CD4-positive, alpha-beta T cell (primary cell): ENCODE results near the gene TLX2. TPM values are rescaled to one million over a fixed set of nuclear protein-coding genes. Genes with fewer than 3 reads are reported as not detected.

Experiments
- ATAC-seq: fragments of 200-7000 bp; cut with Tn5 transposase; one replicate; pipeline ENCODE4 v1.10.0; 2022; ENCODE audit warnings: mild to moderate bottlenecking; ENCODE audit not compliant: poor library complexity
- CTCF ChIA-PET: fragments of 350-600 bp; sonication (Branson Sonifier 250); formaldehyde crosslinking; loops from one replicate; lab custom pipeline; 2021; ENCODE audit warnings: antibody characterized with exemption, inconsistent platforms; lab: Charles Lee
- POLR2A ChIA-PET: fragments of 350-600 bp; sonication (Branson Sonifier 250); formaldehyde crosslinking; loops from one replicate; lab custom pipeline; 2021; ENCODE audit warnings: antibody characterized with exemption, inconsistent platforms; lab: Charles Lee
- DNase-seq, 14 experiments: peaks; one replicate each; pipeline ENCODE4 v3.0.0-alpha.2; 2013 to 2020; ENCODE audit warnings: mixed read lengths in 2 of 14
- H3K27ac ChIP-seq, 2 donors: one replicate each; pipeline versions ENCODE4 v1.5.1 to v1.7.0; 2013; ENCODE audit warnings: low read length in 2 of 2, low read depth in 1 of 2, mild to moderate bottlenecking in 1 of 2
- H3K27me3 ChIP-seq, 2 experiments: 1 replicate in 1 of 2; 2 replicates in 1 of 2; pipeline versions ENCODE4 v1.6.1 to v1.7.0; 2013; ENCODE audit warnings: low read length in 2 of 2, control low read depth in 1 of 2, mild to moderate bottlenecking in 1 of 2, moderate library complexity in 1 of 2; ENCODE audit not compliant: insufficient read depth in 2 of 2, control insufficient read depth in 1 of 2
- H3K36me3 ChIP-seq: one replicate; pipeline ENCODE4 v1.6.1; 2013; ENCODE audit warnings: low read length, control low read depth; ENCODE audit not compliant: insufficient read depth
- H3K4me1 ChIP-seq: one replicate; pipeline ENCODE4 v1.6.1; 2013; ENCODE audit warnings: low read length, control low read depth; ENCODE audit not compliant: insufficient read depth
- H3K4me3 ChIP-seq: one replicate; pipeline ENCODE4 v1.5.1; 2013; ENCODE audit warnings: mild to moderate bottlenecking, low read length, moderate library complexity
- H3K9me3 ChIP-seq, 2 experiments: 1 replicate in 1 of 2; 2 replicates in 1 of 2; pipeline versions ENCODE4 v1.6.1 to v1.7.0; 2013; ENCODE audit warnings: low read length in 2 of 2, mild to moderate bottlenecking in 2 of 2, control low read depth in 1 of 2, moderate library complexity in 1 of 2; ENCODE audit not compliant: control insufficient read depth in 1 of 2, insufficient read depth in 1 of 2
- H3K27ac Mint-ChIP-seq: one replicate; pipeline ENCODE4 v1.8.0; 2020; ENCODE audit warnings: mixed read lengths
- H3K27me3 Mint-ChIP-seq: one replicate; pipeline ENCODE4 v1.8.0; 2021; ENCODE audit warnings: mixed read lengths
- H3K36me3 Mint-ChIP-seq: one replicate; pipeline ENCODE4 v1.8.0; 2021; ENCODE audit warnings: low read depth, mixed read lengths
- H3K4me1 Mint-ChIP-seq: one replicate; pipeline ENCODE4 v1.8.0; 2021; ENCODE audit warnings: low read depth, mixed read lengths
- H3K4me3 Mint-ChIP-seq: one replicate; pipeline ENCODE4 v1.8.0; 2020; ENCODE audit warnings: mild to moderate bottlenecking, mixed read lengths
- H3K9me3 Mint-ChIP-seq: one replicate; pipeline ENCODE4 v1.8.0; 2020; ENCODE audit warnings: mixed read lengths
- CTCF ChIP-seq: fragments of 200-600 bp; IDR thresholded peaks from one replicate; pipeline ENCODE4 v1.8.0; 2022; ENCODE audit warnings: antibody characterized with exemption, mild to moderate bottlenecking
- intact Hi-C, 2 experiments: fragments of 100-400 bp; cut with DNase I in 1 of 2; cut with micrococcal nuclease in 1 of 2; formaldehyde crosslinking; loops; one replicate each; pipeline versions ENCODE4 v1.15.1 to v1.9.0; 2023 to 2025; cut with DNase I, micrococcal nuclease
- total RNA-seq, 174 experiments: library from RNA in 2 of 174; stranded (reverse) in 2 of 174; gene quantifications; one replicate each; pipeline ENCODE4 v1.2.3 and lab custom pipeline; 2021 to 2026

The TLX2 gene
- total RNA-seq, 2 experiments from 2014 or later: 0.14 to 0.30 TPM

DNA sequence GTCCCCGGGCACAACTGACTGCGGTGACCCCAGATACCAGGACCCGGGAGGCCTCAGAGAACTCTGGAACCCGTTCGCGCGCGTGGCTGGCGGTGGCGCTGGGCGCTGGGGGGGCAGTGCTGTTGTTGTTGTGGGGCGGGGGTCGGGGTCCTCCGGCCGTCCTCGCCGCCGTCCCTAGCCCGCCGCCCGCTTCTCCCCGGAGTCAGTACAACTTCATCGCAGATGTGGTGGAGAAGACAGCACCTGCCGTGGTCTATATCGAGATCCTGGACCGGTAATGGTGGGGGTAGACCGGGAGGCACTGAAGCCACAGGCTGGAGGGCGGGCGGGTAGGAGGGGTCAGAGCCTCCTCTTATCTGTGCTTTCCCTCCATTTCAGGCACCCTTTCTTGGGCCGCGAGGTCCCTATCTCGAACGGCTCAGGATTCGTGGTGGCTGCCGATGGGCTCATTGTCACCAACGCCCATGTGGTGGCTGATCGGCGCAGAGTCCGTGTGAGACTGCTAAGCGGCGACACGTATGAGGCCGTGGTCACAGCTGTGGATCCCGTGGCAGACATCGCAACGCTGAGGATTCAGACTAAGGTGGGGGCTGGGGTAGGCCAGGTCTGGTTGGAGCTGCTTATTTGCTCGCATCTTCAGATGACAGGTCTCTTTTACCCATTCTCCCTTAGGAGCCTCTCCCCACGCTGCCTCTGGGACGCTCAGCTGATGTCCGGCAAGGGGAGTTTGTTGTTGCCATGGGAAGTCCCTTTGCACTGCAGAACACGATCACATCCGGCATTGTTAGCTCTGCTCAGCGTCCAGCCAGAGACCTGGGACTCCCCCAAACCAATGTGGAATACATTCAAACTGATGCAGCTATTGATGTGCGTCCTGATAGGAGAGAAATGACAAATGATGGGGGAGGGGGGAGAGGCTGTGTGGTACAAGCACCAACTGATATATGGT, 16.3 kb downstream of the TLX2 start:
- Mint-ChIP-seq H3K4me1 (peaks cover 42% of the 10 kb centered on the region), H3K9me3 (no peaks in the 10 kb centered on the region), H3K27me3 (no peaks in the 10 kb centered on the region), H3K4me3 (peak overlapping the region; percentile 91), H3K36me3 (peaks cover 52% of the 10 kb centered on the region), H3K27ac (peak overlapping the region; percentile 84)
- Histone ChIP-seq H3K27ac (peak overlapping the region; percentile 79 to 86), H3K4me3 (peak overlapping the region; percentile 84), H3K36me3 (peaks cover 41% of the 10 kb centered on the region), H3K9me3 (peaks cover 0 to 6% of the 10 kb centered on the region in 2 experiments), H3K27me3 (no peaks in the 10 kb centered on the region), H3K4me1 (peaks cover 35% of the 10 kb centered on the region)
- ChIA-PET POLR2A (interaction anchor here (0.7 to 3.8 kb wide), 22 partner anchors 10 to 707 kb away, joined by 3 to 37 read pairs (median 9); partner anchors contain the start of genes C2orf81, CCDC142, INO80B and LBX2), CTCF (interaction anchor here (1.4 to 4.6 kb wide), 5 partner anchors 14 to 57 kb away, joined by 3 to 34 read pairs (median 6); partner anchors contain the start of genes CCDC142, PCGF1, TLX2 and TTC31)
- TF ChIP-seq CTCF: no peak
- DNase-seq: peak in 8 of 14 experiments; percentile 21 to 83 (median 40)
- intact Hi-C loops: loop anchor here (1.0 to 10.0 kb wide), 5 partner anchors 24 to 706 kb away; partner anchors contain the start of genes DOK1 (in 1 of the 2) and STAMBP (in 1 of the 2)
- peak; percentile 21 for ATAC-seq

GRCh38 chr2:74531666-74532065, 17.4 kb downstream of the TLX2 start:
- intact Hi-C loops: loop anchor here (1.0 to 10.0 kb wide), 6 partner anchors 48 to 707 kb away; partner anchors contain the start of genes TTC31 (in 2 of the 2) and STAMBP (in 1 of the 2)
- CTCF ChIA-PET: interaction anchor here (0.7 to 4.6 kb wide), 12 partner anchors 15 to 282 kb away, joined by 3 to 34 read pairs (median 4); partner anchors contain the start of genes CCDC142, INO80B, LBX2 and TTC31
- POLR2A ChIA-PET: interaction anchor here (0.6 to 3.8 kb wide), 11 partner anchors 14 to 353 kb away, joined by 3 to 27 read pairs (median 3); partner anchors contain the start of genes C2orf81, CCDC142, MOB1A and PCGF1

More at GRCh38 chr2:74531666-74532065, 17.4 kb downstream of the TLX2 start:
- H3K36me3 ChIP-seq: peaks cover 31% of the 10 kb centered on the region
- DNase-seq: no peak
- H3K4me3 ChIP-seq: no peak overlapping the region
- Mint-ChIP-seq H3K27me3 (no peaks in the 10 kb centered on the region), H3K4me1 (peaks cover 36% of the 10 kb centered on the region), H3K27ac (peak overlapping the region; percentile 20), H3K36me3 (peaks cover 40% of the 10 kb centered on the region), H3K4me3 (peak overlapping the region; percentile 74), H3K9me3 (no peaks in the 10 kb centered on the region)
- no peak for TF ChIP-seq CTCF
- H3K27ac ChIP-seq: no peak overlapping the region
- no peaks in the 10 kb centered on the region for H3K27me3 ChIP-seq
- peaks cover 32% of the 10 kb centered on the region for H3K4me1 ChIP-seq
- no peak for ATAC-seq
- H3K9me3 ChIP-seq: peaks cover 0 to 3% of the 10 kb centered on the region in 2 experiments
